HCT116 (cell line): ENCODE measurements around the gene AVL9.

Experiments used
- EZH2 ChIP-seq: fragments of 200-600 bp; sonication (generic); IDR thresholded peaks from 2 replicates; pipeline ENCODE4 v1.6.1; 2017; ENCODE audit warnings: antibody characterized with exemption, mixed run types
- TF ChIP-seq, protein P1 (sequence below), 3 experiments: fragments of 200-600 bp in 1 of 3; sonication (generic) in 1 of 3; IDR thresholded peaks in 2 of 3; conservative IDR thresholded peaks in 1 of 3; 2 replicates each; pipeline ENCODE4 v1.5.1; 2012 to 2017; ENCODE audit warnings: low read depth in 2 of 3, low read length in 2 of 3, antibody characterized with exemption in 1 of 3, borderline replicate concordance in 1 of 3, control low read depth in 1 of 3, mild to moderate bottlenecking in 1 of 3, mixed read lengths in 1 of 3, mixed run types in 1 of 3, moderate library complexity in 1 of 3; ENCODE audit not compliant: insufficient read depth in 1 of 3

- TF ChIP-seq, protein P1, sequence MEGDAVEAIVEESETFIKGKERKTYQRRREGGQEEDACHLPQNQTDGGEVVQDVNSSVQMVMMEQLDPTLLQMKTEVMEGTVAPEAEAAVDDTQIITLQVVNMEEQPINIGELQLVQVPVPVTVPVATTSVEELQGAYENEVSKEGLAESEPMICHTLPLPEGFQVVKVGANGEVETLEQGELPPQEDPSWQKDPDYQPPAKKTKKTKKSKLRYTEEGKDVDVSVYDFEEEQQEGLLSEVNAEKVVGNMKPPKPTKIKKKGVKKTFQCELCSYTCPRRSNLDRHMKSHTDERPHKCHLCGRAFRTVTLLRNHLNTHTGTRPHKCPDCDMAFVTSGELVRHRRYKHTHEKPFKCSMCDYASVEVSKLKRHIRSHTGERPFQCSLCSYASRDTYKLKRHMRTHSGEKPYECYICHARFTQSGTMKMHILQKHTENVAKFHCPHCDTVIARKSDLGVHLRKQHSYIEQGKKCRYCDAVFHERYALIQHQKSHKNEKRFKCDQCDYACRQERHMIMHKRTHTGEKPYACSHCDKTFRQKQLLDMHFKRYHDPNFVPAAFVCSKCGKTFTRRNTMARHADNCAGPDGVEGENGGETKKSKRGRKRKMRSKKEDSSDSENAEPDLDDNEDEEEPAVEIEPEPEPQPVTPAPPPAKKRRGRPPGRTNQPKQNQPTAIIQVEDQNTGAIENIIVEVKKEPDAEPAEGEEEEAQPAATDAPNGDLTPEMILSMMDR (IDR thresholded peaks at IDR 0.05 in 2 of 3, conservative IDR thresholded peaks at IDR 0.05 in 1 of 3; ENCODE audit: borderline replicate concordance in 1 of 3, insufficient read depth in 1 of 3, low read depth in 2 of 3, low read length in 2 of 3) = no peak
- TF ChIP-seq EZH2 = no peak
Observed at GRCh38 chr7:32560075-32560474, 64.8 kb downstream of the AVL9 start.
